COLO668 (cell line): Measurements from ENCODE around the gene CRKL.
A peak's percentile ranks its signal among the peaks of the same experiment; 100 is the strongest.

Experiments used
- DNase-seq: peaks from one replicate; lab custom pipeline; 2025; ENCODE audit not compliant: unreplicated experiment; lab: John Stamatoyannopoulos, UW

The CRKL gene

GRCh38 chr22:20951151-20951931, 34.1 kb downstream of the CRKL start:
- no peak for DNase-seq

GRCh38 chr22:20951932-20952380, 34.7 kb downstream of the CRKL start:
- no peak for DNase-seq

- DNase-seq = peak; percentile 90
Observed at GRCh38 chr22:20952544-20953341, 35.5 kb downstream of the CRKL start.

DNA sequence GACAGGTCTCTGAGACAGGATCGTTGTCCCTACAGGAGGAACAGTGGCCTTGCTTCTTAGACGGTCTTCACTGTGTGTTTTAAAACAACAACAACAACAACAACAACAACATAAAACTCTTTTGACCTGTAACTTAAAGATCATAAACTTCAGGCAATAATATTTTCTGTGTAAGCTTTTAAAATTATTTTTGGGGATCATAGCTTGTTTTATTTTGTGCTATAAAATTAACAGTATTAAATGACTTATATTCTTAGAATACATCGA, 36.1 kb downstream of the CRKL start:
- DNase-seq = no peak

DNA sequence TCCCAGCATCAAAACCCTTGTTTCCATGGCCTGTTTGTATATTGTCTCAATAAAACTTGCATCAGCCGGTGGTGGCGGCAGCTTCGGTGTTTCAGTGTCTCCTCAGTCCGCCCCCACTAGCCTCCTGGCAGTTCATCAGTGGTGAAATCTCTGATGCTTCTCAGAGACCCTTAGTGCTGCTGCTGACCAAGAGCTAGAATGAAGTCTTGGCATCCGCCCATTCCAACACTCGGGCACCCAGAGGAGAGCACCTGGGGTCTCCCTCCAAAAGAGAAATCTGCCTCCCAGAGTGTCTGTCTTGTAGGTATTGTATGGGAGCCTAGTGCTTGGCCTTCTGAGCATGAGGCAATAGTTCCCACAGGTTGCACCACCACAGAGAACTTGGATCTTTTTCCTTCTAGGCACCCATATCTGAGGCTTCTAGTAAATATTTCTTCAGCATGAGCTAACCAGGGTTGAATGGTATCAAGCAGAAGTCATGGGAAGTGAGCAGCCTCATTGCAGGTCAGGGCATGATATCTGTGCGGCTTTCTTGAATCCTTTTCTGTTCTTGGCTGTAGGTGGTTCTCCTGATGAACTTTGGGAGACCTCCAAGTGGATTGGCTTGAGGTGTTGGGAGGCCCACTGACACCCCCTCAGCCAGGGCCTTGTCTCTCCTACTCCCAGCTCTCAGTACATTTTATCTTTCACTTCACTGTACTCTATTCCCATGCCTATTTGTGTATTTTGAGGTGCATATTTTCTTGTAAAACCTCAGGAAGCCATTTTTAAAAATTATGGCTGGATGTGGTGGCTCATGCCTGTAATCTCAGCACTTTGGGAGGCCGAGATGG, 36.7 kb downstream of the CRKL start:
- DNase-seq = no peak

DNA sequence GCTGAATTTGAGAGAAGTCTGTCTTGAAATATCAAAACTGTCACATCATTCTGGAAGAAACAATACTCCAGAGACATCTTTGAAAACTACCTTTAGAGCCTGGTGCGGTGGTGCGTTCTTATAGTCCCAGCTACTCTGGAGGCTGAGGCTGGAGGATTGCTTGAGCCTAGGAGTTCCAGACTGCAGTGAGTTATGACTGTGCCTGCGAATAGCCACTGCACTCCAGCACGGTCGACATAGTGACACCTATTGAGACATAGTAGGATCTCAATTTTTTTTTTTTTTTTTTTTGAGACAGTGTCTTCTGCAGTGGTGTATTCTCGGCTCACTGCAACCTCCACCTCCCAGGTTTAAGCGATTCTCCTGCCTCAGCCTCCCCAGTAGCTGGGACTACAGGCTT, 38.3 kb downstream of the CRKL start:
- DNase-seq = no peak

GRCh38 chr22:20956258-20957101, 39.3 kb downstream of the CRKL start:
- DNase-seq = peak; percentile 58

- peak; percentile 68 for DNase-seq
Observed at GRCh38 chr22:20957102-20957682, 40.0 kb downstream of the CRKL start.

GRCh38 chr22:20957683-20958431, 40.6 kb downstream of the CRKL start:
- DNase-seq = peak; percentile 61

DNA sequence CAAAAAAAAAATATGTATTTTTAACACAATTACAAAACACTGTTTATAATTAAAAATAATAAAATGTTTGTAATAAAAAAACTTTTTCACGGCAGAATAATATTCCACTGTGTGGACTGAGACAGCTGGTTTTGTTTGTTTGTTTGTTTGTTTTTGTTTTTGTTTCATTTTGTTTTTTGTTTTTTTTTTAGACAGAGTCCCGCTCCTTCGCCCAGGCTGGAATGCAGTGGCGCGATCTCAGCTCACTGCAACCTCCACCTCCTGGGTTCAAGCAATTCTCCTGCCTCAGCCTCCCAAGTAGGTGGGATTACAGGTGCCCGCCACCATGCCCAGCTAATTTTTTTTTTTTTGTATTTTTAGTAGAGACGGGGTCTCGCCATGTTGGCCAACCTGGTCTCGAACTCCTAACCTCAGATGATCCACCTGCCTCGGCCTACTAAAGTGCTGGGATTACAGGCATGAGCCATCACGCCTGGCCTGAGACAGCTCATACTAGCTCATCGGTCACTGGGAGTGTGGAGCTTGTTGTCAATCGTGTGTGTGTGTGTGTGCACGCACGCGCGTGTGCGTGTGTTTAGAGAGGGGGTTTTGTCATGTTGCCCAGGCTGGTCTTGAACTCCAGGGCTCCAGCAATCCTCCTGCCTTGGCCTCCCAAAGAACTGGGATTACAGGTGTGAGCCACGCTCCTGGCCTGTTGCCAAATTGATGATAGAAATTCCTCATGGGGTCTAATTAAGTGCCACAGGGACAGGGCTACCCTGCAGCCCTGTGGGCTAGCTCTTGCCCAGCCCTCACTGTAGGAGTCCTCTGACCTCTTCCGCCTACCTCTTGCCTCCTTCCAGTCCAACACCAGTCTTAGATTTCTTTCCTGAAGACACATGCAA, 42.6 kb downstream of the CRKL start:
- no peak for DNase-seq

DNA sequence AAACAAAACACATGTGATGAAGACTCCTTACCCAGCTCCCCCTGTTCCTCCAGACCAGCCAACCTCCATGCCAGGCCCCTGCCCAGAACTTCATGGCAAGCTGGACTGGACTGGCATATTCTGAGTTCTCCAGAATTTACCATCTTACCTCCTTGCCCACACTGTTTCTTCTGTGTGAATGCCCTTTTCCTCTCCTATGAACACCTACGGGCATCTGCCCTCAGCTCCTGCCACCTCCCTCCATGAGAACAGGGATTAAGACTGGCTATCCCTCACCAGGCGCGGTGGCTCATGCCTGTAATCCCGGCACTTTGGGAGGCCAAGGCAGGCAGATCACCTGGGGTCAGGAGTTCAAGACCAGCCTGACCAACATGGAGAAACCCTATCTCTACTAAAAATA, 43.4 kb downstream of the CRKL start:
- no peak for DNase-seq

DNA sequence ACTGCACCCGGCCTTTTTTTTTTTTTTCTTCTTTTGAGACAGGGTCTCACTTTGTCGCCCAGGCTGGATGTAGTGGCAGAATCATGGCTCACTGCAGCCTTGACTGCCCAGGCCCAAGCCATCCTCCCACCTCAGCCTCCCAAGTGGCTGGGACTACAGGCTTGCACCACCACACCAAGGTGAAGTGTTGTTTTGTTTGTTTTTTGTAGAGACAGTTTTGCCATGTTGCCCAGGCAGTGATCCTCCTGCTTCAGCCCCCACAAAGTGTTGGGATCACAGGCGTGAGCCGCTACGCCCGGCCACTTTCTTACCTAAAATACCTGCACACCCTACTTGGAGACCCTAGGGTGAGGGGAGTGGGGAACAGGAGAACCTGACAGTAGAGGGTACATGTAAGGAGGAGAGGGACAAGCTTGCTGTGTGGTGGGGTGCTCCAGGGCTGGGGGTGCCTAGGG, 45.3 kb downstream of the CRKL start:
- no peak for DNase-seq

DNA sequence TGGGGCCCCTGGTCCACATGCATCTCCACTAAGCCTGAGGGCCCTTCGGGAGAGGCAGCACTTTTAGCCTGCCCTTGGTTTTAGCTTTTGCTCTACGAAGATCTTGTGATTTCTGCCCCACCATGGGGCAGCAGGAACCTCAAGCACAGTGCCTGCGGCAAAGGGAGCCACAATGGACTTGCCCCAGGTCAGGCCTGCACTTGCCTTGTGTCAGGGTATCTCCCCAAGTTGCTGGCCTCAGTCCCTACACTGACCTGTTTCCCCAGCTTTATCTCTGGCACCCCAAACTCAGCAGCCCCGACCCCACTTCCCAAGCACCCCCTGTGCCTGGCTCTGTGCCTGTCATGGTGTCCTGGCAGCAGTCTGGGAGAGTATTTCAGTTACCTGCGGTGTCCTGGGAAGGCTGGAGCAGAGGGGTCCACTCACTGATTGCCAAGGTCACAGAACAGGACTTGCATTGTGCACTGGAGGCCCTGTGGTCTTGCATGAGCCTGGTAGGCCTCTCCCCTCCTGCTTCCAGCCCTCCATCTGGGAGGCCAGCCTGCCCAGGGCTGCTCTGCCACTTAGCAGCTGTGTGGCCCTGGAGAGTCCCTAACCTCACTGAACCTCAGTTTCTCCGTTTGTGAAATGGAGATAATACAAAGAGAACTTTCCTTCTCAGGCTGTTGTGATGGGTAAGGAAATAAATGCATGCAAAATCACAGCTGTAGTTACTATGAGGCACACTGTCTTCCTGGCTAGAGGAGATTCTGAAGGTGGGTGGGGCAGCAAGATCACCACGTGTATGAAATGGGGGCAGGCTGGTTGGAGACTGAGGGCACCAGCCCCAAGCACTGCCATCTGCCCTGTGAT, 46.2 kb downstream of the CRKL start:
- DNase-seq = no peak

DNA sequence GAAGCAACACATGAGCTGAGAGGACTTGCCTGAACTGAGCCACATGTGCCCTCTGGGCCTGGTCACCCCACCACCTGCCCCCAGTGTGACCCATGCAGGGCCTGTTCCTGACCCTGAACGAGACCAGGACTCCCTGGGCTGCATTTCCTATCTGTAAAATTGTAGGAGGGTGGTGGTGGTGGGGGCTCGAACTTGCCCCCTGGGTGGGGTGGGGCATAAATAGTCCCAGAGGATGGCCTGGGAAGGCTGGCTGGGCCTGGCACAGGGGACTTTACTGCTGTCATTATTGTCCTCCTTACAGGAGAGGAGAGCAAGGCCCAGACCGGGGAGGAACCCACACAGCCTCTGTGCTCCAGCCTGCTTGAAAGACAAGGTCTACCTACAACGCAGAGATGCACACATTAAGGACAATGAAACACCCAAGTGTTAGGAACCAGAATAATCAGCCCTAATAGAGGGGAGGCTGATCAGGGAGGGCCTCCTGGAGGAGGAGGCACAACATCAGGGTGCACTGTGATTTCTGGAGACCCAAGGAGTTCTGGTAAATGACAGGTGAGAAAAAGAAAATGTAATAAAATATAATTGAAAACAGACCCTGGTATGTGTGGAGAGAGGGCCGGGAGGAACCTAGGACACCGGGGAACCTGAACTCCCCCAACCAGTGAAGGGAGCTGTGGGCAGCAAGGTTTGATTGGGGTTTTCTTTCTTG, 47.0 kb downstream of the CRKL start:
- DNase-seq = no peak

- DNase-seq = no peak
Observed at GRCh38 chr22:20964799-20965103, 47.5 kb downstream of the CRKL start.

GRCh38 chr22:20965104-20965887, 48.1 kb downstream of the CRKL start:
- DNase-seq = no peak
